Testis (tissue), 3 donors: ENCODE results near the gene CA9. TPM values are rescaled to one million over a fixed set of nuclear protein-coding genes. Genes with fewer than 3 reads are reported as not detected.

Experiments
- DNase-seq: peaks from one replicate; pipeline ENCODE4 v3.0.0-alpha.2; 2019
- H3K27ac ChIP-seq, 2 donors: fragments of 200-600 bp; sonication (generic); one replicate each; pipeline ENCODE4 v1.5.1; 2019
- H3K27me3 ChIP-seq: fragments of 200-600 bp; sonication (generic); one replicate; pipeline ENCODE4 v1.5.1; 2019
- H3K36me3 ChIP-seq: fragments of 200-600 bp; sonication (generic); one replicate; pipeline ENCODE4 v1.5.1; 2017; ENCODE audit warnings: low read depth; ENCODE audit errors: missing control alignments
- H3K4me1 ChIP-seq: fragments of 200-600 bp; sonication (generic); one replicate; pipeline ENCODE4 v1.5.1; 2019
- H3K4me3 ChIP-seq, 2 donors: fragments of 200-600 bp; sonication (generic); one replicate each; pipeline ENCODE4 v1.5.1; 2017 to 2019
- H3K9me3 ChIP-seq: fragments of 200-600 bp; sonication (generic); one replicate; pipeline ENCODE4 v1.5.1; 2017
- CTCF ChIP-seq, 3 experiments: fragments of 450-650 bp in 2 of 3; fragments of 200-600 bp in 1 of 3; sonication (generic) in 1 of 3; IDR thresholded peaks; one replicate each; pipeline ENCODE4 v1.5.1; 2016 to 2019; ENCODE audit warnings: antibody characterized with exemption in 3 of 3, mild to moderate bottlenecking in 2 of 3, moderate library complexity in 1 of 3
- POLR2A ChIP-seq: fragments of 450-650 bp; IDR thresholded peaks from one replicate; pipeline ENCODE4 v1.6.1; 2017; ENCODE audit warnings: antibody characterized with exemption, mild to moderate bottlenecking, moderate library complexity
- WGBS, 2 donors: methylation state at CpG; one replicate each; pipeline ENCODE4 v1.1.5; 2018; 5-methylcytosine and 5-hydroxymethylcytosine counted together
- intact Hi-C: fragments of 100-400 bp; cut with DNase I; formaldehyde crosslinking; loops from one replicate; pipeline ENCODE4 v1.15.1; 2023; ENCODE audit warnings: low total_unique reads
- polyA plus RNA-seq: library from polyadenylated mRNA; stranded (reverse); fragments of 350-450 nt; fragmentation: Illumina TruSeq; extraction: RNeasy Lipid Tissue Mini Kit (QIAGEN cat#74804); gene quantifications from one replicate; pipeline ENCODE4 v1.2.3, GENCODE V29; 2014; ENCODE audit warnings: low read depth, low replicate concordance; ENCODE audit not compliant: insufficient read depth
- total RNA-seq, 2 donors: library from RNA; depleted of rRNA; stranded (reverse); fragments of >200 nt; gene quantifications; one replicate each; pipeline ENCODE4 v1.2.3, GENCODE V29; 2016

The CA9 gene
- total and polyA plus RNA-seq, 3 donors from 2014 or later = 11.0 to 50.5 (median 36.8) TPM

GRCh38 chr9:35687972-35688557 is 14.3 kb downstream of the CA9 start:
- TF ChIP-seq CTCF (IDR thresholded peaks at IDR 0.05) (no peak), POLR2A (no peak)
- 50 to 64% methylated on average over 2 of the region's 2 CpGs for WGBS, 2 donors
- H3K9me3 ChIP-seq = no peaks in the 10 kb centered on the region
- DNase-seq = no peak
- H3K4me3 ChIP-seq = peak overlapping the region in 1 of 2 donors; percentile 77
- intact Hi-C loops = no loop called here
- H3K4me1 ChIP-seq = peaks cover 17% of the 10 kb centered on the region
- no peaks in the 10 kb centered on the region for H3K27me3 ChIP-seq
- peak overlapping the region; percentile 39 to 93 for H3K27ac ChIP-seq
- no peaks in the 10 kb centered on the region for H3K36me3 ChIP-seq

- intact Hi-C loops = no loop called here
- no peak for TF ChIP-seq CTCF (IDR thresholded peaks at IDR 0.05)
- TF ChIP-seq POLR2A = no peak
- peaks cover 17% of the 10 kb centered on the region for H3K4me1 ChIP-seq
- H3K9me3 ChIP-seq = no peaks in the 10 kb centered on the region
- H3K27me3 ChIP-seq = no peaks in the 10 kb centered on the region
- WGBS, 2 donors = 21 to 36% methylated on average over 11 to 12 of the region's 12 CpGs
- H3K27ac ChIP-seq = peak overlapping the region; percentile 83 to 93
- no peaks in the 10 kb centered on the region for H3K36me3 ChIP-seq
- DNase-seq = no peak
- H3K4me3 ChIP-seq = peak overlapping the region; percentile 64 to 77
These were observed 15.1 kb downstream of the CA9 start for GRCh38 chr9:35688558-35689541.

GRCh38 chr9:35689542-35690293 is 16.0 kb downstream of the CA9 start, which contains the start of gene TPM2:
TPM2 (minus strand) TSS chr9:35689925; CDS start chr9:35689817, 108 bp downstream.
- Histone ChIP-seq H3K9me3 (no peaks in the 10 kb centered on the region), H3K4me3 (peak within 1 kb of the TSS; percentile 64 to 77), H3K36me3 (no peaks in the 10 kb centered on the region), H3K27ac (peak within 1 kb of the TSS; percentile 83 to 93), H3K4me1 (peaks cover 20% of the 10 kb centered on the region), H3K27me3 (no peaks in the 10 kb centered on the region)
- WGBS, 2 donors = 8 to 15% methylated on average over 22 to 56 of the region's 61 CpGs
- intact Hi-C loops = no loop called here
- TF ChIP-seq POLR2A (no peak), CTCF (IDR thresholded peaks at IDR 0.05) (no peak)
- peak; percentile 58 for DNase-seq

- no peak for DNase-seq
- TF ChIP-seq POLR2A = no peak
- no peak for TF ChIP-seq CTCF (IDR thresholded peaks at IDR 0.05)
- H3K4me1 ChIP-seq = peaks cover 19% of the 10 kb centered on the region
- H3K4me3 ChIP-seq = peak overlapping the region; percentile 64 to 77
- H3K9me3 ChIP-seq = no peaks in the 10 kb centered on the region
- intact Hi-C loops = no loop called here
- H3K27me3 ChIP-seq = no peaks in the 10 kb centered on the region
- no peaks in the 10 kb centered on the region for H3K36me3 ChIP-seq
- peak overlapping the region; percentile 83 to 93 for H3K27ac ChIP-seq
- 0% methylated on average over 2 to 21 of the region's 21 CpGs for WGBS, 2 donors
These were observed 16.5 kb downstream of the CA9 start for GRCh38 chr9:35690294-35690613.
